IMR-90 (cell line): ENCODE data around the gene ILK. TPM values are rescaled to one million over a fixed set of nuclear protein-coding genes. Genes with fewer than 3 reads are reported as not detected.

ENCODE experiments used
- ATAC-seq: fragments of 200-7000 bp; cut with Tn5 transposase; 2 replicates; pipeline ENCODE4 v1.9.1; 2020; ENCODE audit warnings: low read depth, mild to moderate bottlenecking, moderate library complexity
- BruUV-seq: library from RNA; stranded (reverse); fragments of 400-500 nt; replicated peaks from 2 replicates; lab custom pipeline; 2021; lab: Mats Ljungman, UMichigan
- CTCF ChIA-PET: fragments of 300-600 bp; formaldehyde crosslinking; extraction: SDS; loops from one replicate; lab custom pipeline; 2021; ENCODE audit warnings: antibody characterized with exemption; lab: Yijun Ruan, JAX
- POLR2A ChIA-PET: fragments of 300-600 bp; sonication (Branson Sonifier 250); formaldehyde crosslinking; loops from one replicate; lab custom pipeline; 2022; ENCODE audit warnings: antibody characterized with exemption; ENCODE audit not compliant: unreplicated experiment; lab: Charles Lee
- DNase-seq: peaks from one replicate; pipeline ENCODE4 v3.0.0; 2013
- H2AFZ ChIP-seq: replicated peaks from 2 replicates; pipeline ENCODE3; 2013; ENCODE audit warnings: low read length, mild to moderate bottlenecking; ENCODE audit not compliant: poor library complexity
- H2AK5ac ChIP-seq: 2 replicates; pipeline ENCODE4 v1.6.1; 2013; ENCODE audit warnings: low read depth, low read length, inconsistent platforms
- H2AK9ac ChIP-seq: replicated peaks from 2 replicates; pipeline ENCODE3; 2013; ENCODE audit warnings: mild to moderate bottlenecking, low read depth, low read length, moderate library complexity; ENCODE audit not compliant: poor library complexity
- H2BK120ac ChIP-seq: 2 replicates; pipeline ENCODE4 v1.6.1; 2013; ENCODE audit warnings: low read depth, low read length, inconsistent platforms
- H2BK15ac ChIP-seq: 3 replicates; pipeline ENCODE4 v1.6.1; 2013; ENCODE audit warnings: low read depth, low read length, inconsistent platforms
- H2BK20ac ChIP-seq: 2 replicates; pipeline ENCODE4 v1.6.1; 2013; ENCODE audit warnings: low read depth, mild to moderate bottlenecking, inconsistent platforms, low read length, moderate library complexity
- H2BK5ac ChIP-seq: 2 replicates; pipeline ENCODE4 v1.6.1; 2013; ENCODE audit warnings: mild to moderate bottlenecking, low read depth, low read length, inconsistent platforms; ENCODE audit not compliant: poor library complexity, severe bottlenecking
- H3K14ac ChIP-seq: replicated peaks from 2 replicates; pipeline ENCODE4 v1.6.1; 2013; ENCODE audit warnings: low read depth, low read length, inconsistent platforms
- H3K18ac ChIP-seq: 2 replicates; pipeline ENCODE4 v1.6.1; 2013; ENCODE audit warnings: low read depth, low read length, control low read depth
- H3K23ac ChIP-seq: 2 replicates; pipeline ENCODE4 v1.6.1; 2013; ENCODE audit warnings: low read depth, low read length, inconsistent platforms
- H3K27ac ChIP-seq: 2 replicates; pipeline ENCODE4 v1.5.1; 2013; ENCODE audit warnings: mild to moderate bottlenecking, control low read depth, low read length; ENCODE audit not compliant: insufficient read depth
- H3K27me3 ChIP-seq: 2 replicates; pipeline ENCODE4 v1.6.1; 2013; ENCODE audit warnings: low read length; ENCODE audit not compliant: control insufficient read depth, insufficient read depth
- H3K36me3 ChIP-seq: 2 replicates; pipeline ENCODE4 v1.6.1; 2013; ENCODE audit warnings: low read length, mixed read lengths; ENCODE audit not compliant: control insufficient read depth, insufficient read depth
- H3K4ac ChIP-seq: 2 replicates; pipeline ENCODE4 v1.6.1; 2013; ENCODE audit warnings: low read depth, low read length, inconsistent platforms
- H3K4me1 ChIP-seq: 2 replicates; pipeline ENCODE4 v1.6.1; 2013; ENCODE audit warnings: low read length, mixed read lengths; ENCODE audit not compliant: control insufficient read depth, insufficient read depth
- H3K4me2 ChIP-seq: 2 replicates; pipeline ENCODE4 v1.6.1; 2013; ENCODE audit warnings: low read depth, mild to moderate bottlenecking, control low read depth, low read length, moderate library complexity
- H3K4me3 ChIP-seq: 2 replicates; pipeline ENCODE4 v1.5.1; 2013; ENCODE audit warnings: low read depth, mild to moderate bottlenecking, control low read depth, low read length, moderate library complexity; ENCODE audit not compliant: insufficient read depth
- H3K56ac ChIP-seq: 2 replicates; pipeline ENCODE4 v1.6.1; 2013; ENCODE audit warnings: low read length, inconsistent platforms; ENCODE audit not compliant: insufficient read depth; ENCODE audit errors: extremely low read depth
- H3K79me1 ChIP-seq, 2 experiments: 2 replicates each; pipeline ENCODE4 v1.6.1; 2013; ENCODE audit warnings: low read length in 2 of 2, inconsistent platforms in 1 of 2, low read depth in 1 of 2
- H3K9ac ChIP-seq: 2 replicates; pipeline ENCODE4 v1.6.1; 2013; ENCODE audit warnings: low read depth, low read length, control low read depth
- H3K9me1 ChIP-seq: 2 replicates; pipeline ENCODE4 v1.6.1; 2013; ENCODE audit warnings: low read length, inconsistent platforms; ENCODE audit not compliant: insufficient read depth
- H3K9me3 ChIP-seq: 2 replicates; pipeline ENCODE4 v1.6.1; 2013; ENCODE audit warnings: low read length; ENCODE audit not compliant: control insufficient read depth, insufficient read depth
- H4K20me1 ChIP-seq: 2 replicates; pipeline ENCODE4 v1.6.1; 2013; ENCODE audit warnings: low read length, inconsistent platforms; ENCODE audit not compliant: insufficient read depth
- H4K5ac ChIP-seq: 2 replicates; pipeline ENCODE4 v1.6.1; 2013; ENCODE audit warnings: mild to moderate bottlenecking, low read depth, low read length, control low read depth
- H4K8ac ChIP-seq, 2 experiments: 2 replicates each; pipeline ENCODE4 v1.6.1; 2013; ENCODE audit warnings: low read depth in 2 of 2, low read length in 2 of 2, control low read depth in 1 of 2, inconsistent platforms in 1 of 2
- H4K91ac ChIP-seq: 2 replicates; pipeline ENCODE4 v1.6.1; 2013; ENCODE audit warnings: low read depth, low read length, inconsistent platforms; ENCODE audit not compliant: insufficient read depth
- BHLHE40 ChIP-seq: fragments of 150-350 bp; IDR thresholded peaks from 2 replicates; pipeline ENCODE4 v1.6.1; 2016; ENCODE audit warnings: mild to moderate bottlenecking, low read depth, low read length
- CEBPB ChIP-seq: IDR thresholded peaks from 2 replicates; pipeline ENCODE4 v1.6.1; 2012; ENCODE audit warnings: low read depth, low read length, improper control_type of control experiment
- CHD1 ChIP-seq: IDR thresholded peaks from 2 replicates; pipeline ENCODE4 v1.6.1; 2012; ENCODE audit warnings: low read depth, low read length, improper control_type of control experiment
- CTCF ChIP-seq: conservative IDR thresholded peaks from 2 replicates; pipeline ENCODE4 v1.5.1; 2012; ENCODE audit warnings: mild to moderate bottlenecking, low read depth, low read length, improper control_type of control experiment
- ELK1 ChIP-seq: fragments of 150-350 bp; IDR thresholded peaks from 2 replicates; pipeline ENCODE4 v1.6.1; 2016; ENCODE audit warnings: low read depth, mild to moderate bottlenecking, low read length, moderate library complexity, borderline replicate concordance
- FOS ChIP-seq: fragments of 150-350 bp; IDR thresholded peaks from 2 replicates; pipeline ENCODE4 v1.6.1; 2016; ENCODE audit warnings: low read depth, low read length
- MAFK ChIP-seq: IDR thresholded peaks from 2 replicates; pipeline ENCODE4 v1.6.1; 2012; ENCODE audit warnings: low read depth, low read length, improper control_type of control experiment
- MAZ ChIP-seq: IDR thresholded peaks from 2 replicates; pipeline ENCODE4 v1.6.1; 2012; ENCODE audit warnings: low read depth, mild to moderate bottlenecking, low read length, improper control_type of control experiment, moderate library complexity, borderline replicate concordance
- MXI1 ChIP-seq: IDR thresholded peaks from 2 replicates; pipeline ENCODE4 v1.6.1; 2012; ENCODE audit warnings: low read depth, mild to moderate bottlenecking, low read length, moderate library complexity, borderline replicate concordance
- NFE2L2 ChIP-seq: fragments of 150-350 bp; IDR thresholded peaks from 2 replicates; pipeline ENCODE4 v1.6.1; 2016; ENCODE audit warnings: low read depth, mild to moderate bottlenecking, low read length
- POLR2A ChIP-seq: IDR thresholded peaks from 2 replicates; pipeline ENCODE4 v1.6.1; 2012; ENCODE audit warnings: mild to moderate bottlenecking, low read depth, low read length
- RAD21 ChIP-seq: IDR thresholded peaks from 2 replicates; pipeline ENCODE4 v1.6.1; 2012; ENCODE audit warnings: low read length, improper control_type of control experiment
- RCOR1 ChIP-seq: IDR thresholded peaks from 2 replicates; pipeline ENCODE4 v1.6.1; 2012; ENCODE audit warnings: mild to moderate bottlenecking, low read length, improper control_type of control experiment; ENCODE audit not compliant: insufficient replicate concordance
- RFX5 ChIP-seq: IDR thresholded peaks from 2 replicates; pipeline ENCODE4 v1.8.0; 2012; ENCODE audit warnings: low read depth, mild to moderate bottlenecking, low read length, moderate library complexity
- SMC3 ChIP-seq: fragments of 150-350 bp; IDR thresholded peaks from 2 replicates; pipeline ENCODE4 v1.6.1; 2016; ENCODE audit warnings: low read depth, mild to moderate bottlenecking, antibody characterized with exemption, low read length, moderate library complexity
- USF2 ChIP-seq: fragments of 150-350 bp; IDR thresholded peaks from 2 replicates; pipeline ENCODE4 v1.6.1; 2017; ENCODE audit warnings: mild to moderate bottlenecking, antibody characterized with exemption, low read length, low read depth
- WGBS, 2 experiments: methylation state at CpG; one replicate each; pipeline versions ENCODE4 v1.1.5 to v1.1.7; 2013; ENCODE audit warnings: missing lambda C conversion rate in 2 of 2; ENCODE audit not compliant: insufficient read length in 1 of 2; ENCODE audit errors: extremely low coverage in 2 of 2; 5-methylcytosine and 5-hydroxymethylcytosine counted together
- dilution Hi-C: fragments of 300-500 bp; cut with HindIII; formaldehyde crosslinking; loops from one replicate; pipeline ENCODE4 v1.14.3; 2018; ENCODE audit warnings: low sequenced_read_pairs; ENCODE audit not compliant: unreplicated experiment
- in situ Hi-C: fragments of 300-500 bp; cut with MboI; formaldehyde crosslinking; loops from 3 replicates; pipeline ENCODE4 v1.14.3; 2019; ENCODE audit warnings: low sequenced_read_pairs, inconsistent platforms, mixed read lengths
- intact Hi-C: fragments of 100-400 bp; cut with micrococcal nuclease; formaldehyde crosslinking; loops from 2 replicates; pipeline ENCODE4 v1.10.0; 2022
- polyA plus RNA-seq, 3 experiments: library from polyadenylated mRNA; depleted of rRNA; stranded (reverse); fragments of >200 nt; gene quantifications; 2 replicates each; pipeline ENCODE4 v1.2.3, GENCODE V29; 2012; ENCODE audit warnings: low replicate concordance in 1 of 3
- total RNA-seq: library from RNA; depleted of rRNA; stranded (reverse); fragments of >200 nt; gene quantifications from 2 replicates; pipeline ENCODE4 v1.2.3, GENCODE V29; 2012

The ILK gene
- total and polyA plus RNA-seq, 2 of the 4 experiments (the other 2 are of a cell fraction): 339 to 389 TPM

DNA sequence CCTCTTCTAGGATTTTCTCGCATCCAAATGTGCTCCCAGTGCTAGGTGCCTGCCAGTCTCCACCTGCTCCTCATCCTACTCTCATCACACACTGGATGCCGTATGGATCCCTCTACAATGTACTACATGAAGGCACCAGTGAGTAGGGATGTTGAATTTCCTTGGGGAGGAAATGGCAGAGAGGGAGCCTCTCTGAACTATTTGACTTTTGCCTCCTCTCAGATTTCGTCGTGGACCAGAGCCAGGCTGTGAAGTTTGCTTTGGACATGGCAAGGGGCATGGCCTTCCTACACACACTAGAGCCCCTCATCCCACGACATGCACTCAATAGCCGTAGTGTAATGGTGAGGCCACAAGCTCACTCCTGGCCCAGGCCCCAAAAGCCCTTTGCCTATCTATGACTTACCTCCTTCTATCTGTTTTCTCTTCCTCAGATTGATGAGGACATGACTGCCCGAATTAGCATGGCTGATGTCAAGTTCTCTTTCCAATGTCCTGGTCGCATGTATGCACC lies 6.0 kb downstream of the ILK start:
- no peak overlapping the region for H2BK20ac ChIP-seq
- H3K18ac ChIP-seq: no peak overlapping the region
- H3K27me3 ChIP-seq: no peaks in the 10 kb centered on the region
- 100% methylated on average over 2 of the region's 8 CpGs; no CpG with 5 or more reads in 1 of the 2 experiments for WGBS, 2 experiments
- ATAC-seq (no peak), DNase-seq (no peak)
- in situ Hi-C loops: no loop called here
- peaks cover 29% of the 10 kb centered on the region for H3K9me1 ChIP-seq
- peaks cover 31 to 66% of the 10 kb centered on the region in 2 experiments for H3K79me1 ChIP-seq
- H2BK120ac ChIP-seq: no peak overlapping the region
- peak overlapping the region; percentile 27; the same call in 1 of the 2 replicates for H4K5ac ChIP-seq
- no peak overlapping the region for H3K4me3 ChIP-seq
- peak overlapping the region; percentile 44; the same call in 1 of the 2 replicates for H2AK5ac ChIP-seq
- H4K20me1 ChIP-seq: peaks cover 8% of the 10 kb centered on the region
- TF ChIP-seq CHD1 (no peak), MAZ (no peak), USF2 (no peak), MXI1 (no peak), CEBPB (no peak), BHLHE40 (no peak), NFE2L2 (no peak), RCOR1 (no peak), RAD21 (no peak), FOS (no peak), SMC3 (no peak), RFX5 (no peak), CTCF (no peak), ELK1 (no peak), MAFK (no peak), POLR2A (no peak)
- H3K14ac ChIP-seq: no peak overlapping the region
- intact Hi-C loops: no loop called here
- peak overlapping the region; percentile 47 for H2AK9ac ChIP-seq
- no peaks in the 10 kb centered on the region for H3K9me3 ChIP-seq
- peak overlapping the region; percentile 89; the same call in 1 of the 2 replicates for H3K4ac ChIP-seq
- no peak overlapping the region for H4K91ac ChIP-seq
- H2BK15ac ChIP-seq: no peak overlapping the region
- H3K4me1 ChIP-seq: peaks cover 31% of the 10 kb centered on the region
- peak overlapping the region; percentile 30; the same call in 1 of the 2 replicates for H3K27ac ChIP-seq
- dilution Hi-C loops: no loop called here
- TSS peak; percentile 53 for BruUV-seq
- CTCF ChIA-PET: no interaction called here
- no peak overlapping the region for H3K9ac ChIP-seq
- peak overlapping the region; percentile 7 to 13; a peak in 1 of 4 replicates for H4K8ac ChIP-seq
- H3K23ac ChIP-seq: peak overlapping the region; percentile 40; the same call in 1 of the 2 replicates
- H2AFZ ChIP-seq: no peak overlapping the region
- POLR2A ChIA-PET: interaction anchor here (1.7 kb wide), 1 partner anchor 8 kb away, joined by 4 read pairs; no protein-coding TSS in a partner anchor
- H2BK5ac ChIP-seq: peak overlapping the region; percentile 27
- H3K36me3 ChIP-seq: peaks cover 46% of the 10 kb centered on the region
- no peak overlapping the region for H3K56ac ChIP-seq
- H3K4me2 ChIP-seq: no peak overlapping the region
